BJ (cell line): ENCODE data around the gene AFF3. TPM values are rescaled to one million over a fixed set of nuclear protein-coding genes. Genes with fewer than 3 reads are reported as not detected.

Source experiments
- CTCF ChIA-PET: fragments of 350-600 bp; formaldehyde crosslinking; extraction: SDS; loops from one replicate; lab custom pipeline; 2021; ENCODE audit warnings: antibody characterized with exemption, inconsistent platforms; lab: Yijun Ruan, JAX
- POLR2A ChIA-PET: fragments of 300-600 bp; sonication (Branson Sonifier 250); formaldehyde crosslinking; extraction: SDS; loops from one replicate; lab custom pipeline; 2021; ENCODE audit warnings: antibody characterized with exemption; lab: Charles Lee
- DNase-seq: peaks from one replicate; pipeline ENCODE4 v3.0.0-alpha.2; 2011; ENCODE audit warnings: low read depth
- H3K27me3 ChIP-seq: 2 replicates; pipeline ENCODE4 v1.6.0; 2011; ENCODE audit warnings: low read length; ENCODE audit not compliant: control insufficient read depth, insufficient read depth
- H3K36me3 ChIP-seq: 2 replicates; pipeline ENCODE4 v1.5.1; 2011; ENCODE audit warnings: low read length; ENCODE audit not compliant: control insufficient read depth, insufficient read depth
- H3K4me3 ChIP-seq: 2 replicates; pipeline ENCODE4 v1.5.1; 2011; ENCODE audit warnings: low read depth, mild to moderate bottlenecking, control low read depth, low read length
- polyA plus RNA-seq: library from polyadenylated mRNA; depleted of rRNA; stranded (reverse); fragments of >200 nt; gene quantifications from 2 replicates; pipeline ENCODE4 v1.2.3, GENCODE V29; 2011
- TF ChIP-seq, protein P1 (sequence below): IDR thresholded peaks from 2 replicates; pipeline ENCODE4 v1.5.1; 2011; ENCODE audit warnings: low read depth, mild to moderate bottlenecking, control low read depth, inconsistent platforms, low read length, moderate library complexity; ENCODE audit not compliant: insufficient read depth

AFF3 gene
- polyA plus RNA-seq, 1 experiment = 11.5 TPM

DNA sequence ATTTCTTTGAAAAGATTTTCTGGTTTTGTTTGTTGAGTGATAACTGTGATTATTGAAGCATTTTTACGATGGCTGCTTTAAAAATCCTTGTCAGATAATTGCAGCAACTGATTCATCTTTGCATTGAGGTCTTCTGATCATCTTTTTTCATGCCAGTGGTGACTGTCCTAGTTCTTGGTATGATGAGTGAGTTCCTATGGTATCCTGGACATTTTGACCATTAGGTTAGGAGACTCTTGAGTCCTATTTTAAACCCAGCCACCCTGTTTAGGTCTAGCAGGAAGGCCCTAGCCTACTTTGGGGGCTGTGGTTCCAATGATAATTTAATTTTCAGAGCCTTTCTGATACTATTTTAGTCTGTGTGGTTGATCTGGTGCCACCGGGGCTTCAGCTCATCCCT is 579.9 kb downstream of the AFF3 start:
- no peak for DNase-seq
- Histone ChIP-seq H3K36me3 (no peaks in the 10 kb centered on the region), H3K4me3 (no peak overlapping the region), H3K27me3 (no peaks in the 10 kb centered on the region)
- TF ChIP-seq, protein P1, sequence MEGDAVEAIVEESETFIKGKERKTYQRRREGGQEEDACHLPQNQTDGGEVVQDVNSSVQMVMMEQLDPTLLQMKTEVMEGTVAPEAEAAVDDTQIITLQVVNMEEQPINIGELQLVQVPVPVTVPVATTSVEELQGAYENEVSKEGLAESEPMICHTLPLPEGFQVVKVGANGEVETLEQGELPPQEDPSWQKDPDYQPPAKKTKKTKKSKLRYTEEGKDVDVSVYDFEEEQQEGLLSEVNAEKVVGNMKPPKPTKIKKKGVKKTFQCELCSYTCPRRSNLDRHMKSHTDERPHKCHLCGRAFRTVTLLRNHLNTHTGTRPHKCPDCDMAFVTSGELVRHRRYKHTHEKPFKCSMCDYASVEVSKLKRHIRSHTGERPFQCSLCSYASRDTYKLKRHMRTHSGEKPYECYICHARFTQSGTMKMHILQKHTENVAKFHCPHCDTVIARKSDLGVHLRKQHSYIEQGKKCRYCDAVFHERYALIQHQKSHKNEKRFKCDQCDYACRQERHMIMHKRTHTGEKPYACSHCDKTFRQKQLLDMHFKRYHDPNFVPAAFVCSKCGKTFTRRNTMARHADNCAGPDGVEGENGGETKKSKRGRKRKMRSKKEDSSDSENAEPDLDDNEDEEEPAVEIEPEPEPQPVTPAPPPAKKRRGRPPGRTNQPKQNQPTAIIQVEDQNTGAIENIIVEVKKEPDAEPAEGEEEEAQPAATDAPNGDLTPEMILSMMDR = no peak
- ChIA-PET CTCF (interaction anchor here (0.7 kb wide), 1 partner anchor 52 kb away, joined by 3 read pairs; no protein-coding TSS in a partner anchor), POLR2A (no interaction called here)

DNA sequence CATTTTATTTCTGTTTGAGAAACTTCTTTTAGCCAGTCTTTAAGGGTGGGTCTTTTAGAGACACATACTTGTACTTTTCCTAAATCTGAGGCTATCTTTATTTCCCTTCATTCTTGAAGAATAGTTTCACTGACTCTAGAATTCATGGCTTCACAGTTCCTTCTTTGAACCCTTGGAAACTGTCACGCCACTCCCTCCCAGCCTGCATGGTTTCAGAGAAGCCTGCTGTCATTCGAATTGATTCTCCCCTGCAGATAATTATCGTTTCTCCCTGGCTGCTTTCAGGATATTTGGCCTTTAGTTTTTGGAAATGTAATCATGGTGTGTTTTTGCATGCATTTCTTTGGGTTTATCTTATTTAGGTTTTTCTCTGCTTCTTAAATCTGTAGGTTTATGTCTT is 580.6 kb downstream of the AFF3 start:
- no peak for DNase-seq
- H3K36me3 ChIP-seq = no peaks in the 10 kb centered on the region
- TF ChIP-seq, protein P1 = no peak
- CTCF ChIA-PET = interaction anchor here (6.4 kb wide), 1 partner anchor 699 kb away, joined by 56 read pairs; no protein-coding TSS in a partner anchor
- POLR2A ChIA-PET = no interaction called here
- no peak overlapping the region for H3K4me3 ChIP-seq
- no peaks in the 10 kb centered on the region for H3K27me3 ChIP-seq

DNA sequence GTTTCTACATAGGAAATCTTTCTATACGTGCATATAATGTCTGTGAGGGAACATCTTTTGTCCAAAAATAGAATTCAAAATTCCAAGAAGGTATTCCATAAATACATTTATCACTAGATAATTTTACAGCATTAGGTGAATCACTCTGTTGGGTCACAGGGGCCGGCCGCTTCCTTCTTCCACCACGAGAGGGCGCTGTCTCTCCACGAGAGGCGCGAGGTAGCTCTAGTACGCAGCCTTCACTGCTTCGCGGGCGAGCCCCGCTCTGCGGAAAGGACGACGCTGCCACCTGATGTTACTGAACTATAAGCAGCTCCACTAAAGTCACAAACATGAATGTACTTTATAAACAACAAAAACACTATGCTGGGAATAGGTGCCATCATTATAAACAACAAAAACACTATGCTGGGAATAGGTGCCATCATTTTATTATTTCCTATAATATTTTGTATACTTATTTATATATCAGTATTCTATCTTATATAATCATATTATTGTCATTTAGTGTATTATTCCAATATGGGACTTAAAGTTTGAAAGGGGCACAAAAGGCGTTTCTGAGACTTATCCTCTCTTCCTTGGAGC is 583.2 kb downstream of the AFF3 start:
- TF ChIP-seq, protein P1 = peak; percentile 96
- Histone ChIP-seq H3K36me3 (no peaks in the 10 kb centered on the region), H3K4me3 (no peak overlapping the region), H3K27me3 (no peaks in the 10 kb centered on the region)
- POLR2A ChIA-PET = interaction anchor here (0.7 kb wide), 1 partner anchor 148 kb away, joined by 4 read pairs; no protein-coding TSS in a partner anchor
- DNase-seq = no peak
- CTCF ChIA-PET = interaction anchor here (0.5 to 6.4 kb wide), 27 partner anchors 12 to 822 kb away, joined by 3 to 56 read pairs (median 4); no protein-coding TSS in a partner anchor

DNA sequence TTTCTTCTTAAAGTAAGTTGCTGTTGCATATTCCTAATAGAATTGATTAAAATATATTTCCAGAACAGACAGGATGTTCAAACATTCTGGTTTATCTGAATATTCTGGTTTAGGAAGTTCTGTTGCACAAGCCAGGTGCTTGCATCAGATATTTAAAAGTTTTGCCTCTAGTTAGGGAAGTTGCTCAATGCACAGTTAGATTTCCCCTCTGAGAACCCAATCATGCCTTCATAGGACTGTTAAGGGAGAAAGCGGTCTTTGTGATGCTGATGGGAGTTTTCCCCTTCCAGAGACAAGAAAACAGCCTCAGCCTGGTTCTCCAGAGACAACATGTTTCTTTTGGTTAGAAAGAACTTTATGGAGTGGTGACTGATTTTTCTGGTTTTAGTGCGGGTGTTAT is 587.0 kb downstream of the AFF3 start:
- no peaks in the 10 kb centered on the region for H3K27me3 ChIP-seq
- no peak for DNase-seq
- CTCF ChIA-PET = interaction anchor here (0.9 to 6.4 kb wide), 2 partner anchors 10 to 706 kb away, joined by 3 to 56 read pairs; no protein-coding TSS in a partner anchor
- no peaks in the 10 kb centered on the region for H3K36me3 ChIP-seq
- TF ChIP-seq, protein P1 = no peak
- POLR2A ChIA-PET = no interaction called here
- H3K4me3 ChIP-seq = no peak overlapping the region

DNA sequence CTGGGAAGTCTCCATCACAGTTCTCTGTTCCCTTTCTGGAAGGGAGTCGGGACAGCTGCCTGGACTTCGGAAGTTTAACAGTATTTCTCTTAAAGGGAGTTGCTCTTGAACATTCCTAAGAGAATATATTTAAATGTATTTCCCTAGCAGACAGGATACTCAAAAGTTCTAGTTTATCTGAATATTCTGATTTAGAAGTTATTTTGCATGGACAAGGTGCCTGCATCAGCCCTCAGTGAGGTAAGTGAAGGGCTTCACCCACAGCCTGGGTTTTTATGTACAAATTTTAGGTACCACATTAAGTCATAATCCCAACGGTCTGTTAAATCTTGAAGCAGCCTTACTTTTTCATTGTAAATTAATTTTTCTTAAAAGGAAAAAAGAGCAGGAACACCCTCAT is 587.5 kb downstream of the AFF3 start:
- DNase-seq = no peak
- H3K4me3 ChIP-seq = no peak overlapping the region
- POLR2A ChIA-PET = no interaction called here
- no peaks in the 10 kb centered on the region for H3K27me3 ChIP-seq
- TF ChIP-seq, protein P1 = no peak
- no peaks in the 10 kb centered on the region for H3K36me3 ChIP-seq
- CTCF ChIA-PET = no interaction called here
